K562 (cell line): Measurements from ENCODE around the gene NDUFA5. TPM values are rescaled to one million over a fixed set of nuclear protein-coding genes. Genes with fewer than 3 reads are reported as not detected.
A peak's percentile ranks its signal among the peaks of the same experiment; 100 is the strongest.

Experiments
- BRF1 ChIP-seq: IDR thresholded peaks from 3 replicates; pipeline ENCODE4 v1.6.1; 2011; ENCODE audit warnings: borderline replicate concordance, mild to moderate bottlenecking; ENCODE audit not compliant: insufficient read length; ENCODE audit errors: extremely low read depth
- CREM ChIP-seq: IDR thresholded peaks from 2 replicates; pipeline ENCODE4 v1.6.1; 2014; ENCODE audit warnings: antibody characterized with exemption, low read depth
- ETV6 ChIP-seq, 3 experiments: fragments of 150-350 bp in 1 of 3; sonication (generic) in 1 of 3; formaldehyde crosslinking in 1 of 3; IDR thresholded peaks; 2 replicates each; pipeline versions ENCODE4 v1.6.1 to v1.8.0; 2014 to 2022; ENCODE audit warnings: borderline replicate concordance in 2 of 3, low read depth in 2 of 3, antibody characterized with exemption in 1 of 3, low read length in 1 of 3, mild to moderate bottlenecking in 1 of 3, missing genetic modification reagents in 1 of 3
- KLF1 ChIP-seq: fragments of 450-650 bp; IDR thresholded peaks from 2 replicates; pipeline ENCODE4 v1.6.1; 2016; ENCODE audit warnings: missing genetic modification characterization, missing compliant biosample characterization
- MAZ ChIP-seq, 2 experiments: fragments of 450-650 bp in 1 of 2; sonication (generic) in 1 of 2; formaldehyde crosslinking; IDR thresholded peaks in 1 of 2; conservative IDR thresholded peaks in 1 of 2; 2 replicates each; pipeline versions ENCODE4 v1.4.0 to v1.5.0; 2020; ENCODE audit warnings: mild to moderate bottlenecking in 1 of 2, missing genetic modification reagents in 1 of 2
- NELFE ChIP-seq: IDR thresholded peaks from 2 replicates; pipeline ENCODE4 v1.6.1; 2011; ENCODE audit warnings: mild to moderate bottlenecking; ENCODE audit not compliant: insufficient read depth, insufficient read length
- RBM22 ChIP-seq: fragments of 200-400 bp; formaldehyde crosslinking; IDR thresholded peaks from 2 replicates; pipeline ENCODE4 v1.6.1; 2018; ENCODE audit warnings: low read length, low read depth; ENCODE audit not compliant: poor library complexity, severe bottlenecking
- SREBF2 ChIP-seq: sonication (generic); formaldehyde crosslinking; IDR thresholded peaks from 2 replicates; pipeline ENCODE4 v1.4.0; 2020; ENCODE audit warnings: mild to moderate bottlenecking, missing genetic modification reagents
- YY1 ChIP-seq, 3 experiments: IDR thresholded peaks; 2 replicates each; pipeline ENCODE4 v1.6.1; 2011; ENCODE audit warnings: low read length in 2 of 3, mild to moderate bottlenecking in 2 of 3, moderate library complexity in 2 of 3, borderline replicate concordance in 1 of 3, control low read depth in 1 of 3, low read depth in 1 of 3; ENCODE audit not compliant: insufficient read depth in 3 of 3, insufficient replicate concordance in 2 of 3, control insufficient read depth in 1 of 3, insufficient read length in 1 of 3; ENCODE audit errors: extremely low read depth in 1 of 3
- polyA plus RNA-seq, 8 experiments: library from polyadenylated mRNA; depleted of rRNA in 4 of 8; stranded (reverse) in 5 of 8; unstranded in 3 of 8; fragments of >200 nt; fragmentation: Nextera tagmentation in 2 of 8; fragmentation: Illumina TruSeq in 1 of 8; extraction: Ambion mirVana in 2 of 8; extraction: Trizol in 1 of 8; gene quantifications; 2 replicates each; pipeline versions ENCODE4 v1.2.1 to v1.2.3, GENCODE V29; 2011 to 2014; ENCODE audit warnings: inconsistent platforms in 1 of 8, missing spikeins in 1 of 8
- total RNA-seq, 7 experiments: library from RNA; depleted of rRNA in 6 of 7; stranded (reverse); fragments of >200 nt in 6 of 7; fragmentation: Illumina TruSeq in 2 of 7; extraction: Trizol in 2 of 7; gene quantifications; 2 replicates each; pipeline versions ENCODE4 v1.2.1 to v1.2.3, GENCODE V29; 2011 to 2021; ENCODE audit warnings: low replicate concordance in 1 of 7
- TF ChIP-seq, protein P1 (sequence below): fragments of 250-450 bp; sonication (Bioruptor Pico); IDR thresholded peaks from 2 replicates; pipeline ENCODE4 v1.4.0; 2020
- TF ChIP-seq, protein P2 (sequence below): IDR thresholded peaks from 2 replicates; pipeline ENCODE4 v1.6.1; 2012; ENCODE audit warnings: low read depth, low read length, improper control_type of control experiment, borderline replicate concordance
- TF ChIP-seq, protein P3 (sequence below): fragments of 450-650 bp; conservative IDR thresholded peaks from 2 replicates; pipeline ENCODE4 v1.6.1; 2016; ENCODE audit warnings: missing genetic modification characterization, low read depth, mild to moderate bottlenecking, control low read depth, missing compliant biosample characterization
- TF ChIP-seq, protein P4 (sequence below): fragments of 250-450 bp; sonication (Bioruptor Pico); IDR thresholded peaks from 2 replicates; pipeline ENCODE4 v1.8.0; 2022; ENCODE audit warnings: inconsistent platforms, mild to moderate bottlenecking, moderate library complexity, borderline replicate concordance

The NDUFA5 gene
- total and polyA plus RNA-seq, 9 of the 15 experiments (the other 6 are each of a cell fraction or from before 2014, with no cell fraction given): 155 to 677 (median 269) TPM

DNA sequence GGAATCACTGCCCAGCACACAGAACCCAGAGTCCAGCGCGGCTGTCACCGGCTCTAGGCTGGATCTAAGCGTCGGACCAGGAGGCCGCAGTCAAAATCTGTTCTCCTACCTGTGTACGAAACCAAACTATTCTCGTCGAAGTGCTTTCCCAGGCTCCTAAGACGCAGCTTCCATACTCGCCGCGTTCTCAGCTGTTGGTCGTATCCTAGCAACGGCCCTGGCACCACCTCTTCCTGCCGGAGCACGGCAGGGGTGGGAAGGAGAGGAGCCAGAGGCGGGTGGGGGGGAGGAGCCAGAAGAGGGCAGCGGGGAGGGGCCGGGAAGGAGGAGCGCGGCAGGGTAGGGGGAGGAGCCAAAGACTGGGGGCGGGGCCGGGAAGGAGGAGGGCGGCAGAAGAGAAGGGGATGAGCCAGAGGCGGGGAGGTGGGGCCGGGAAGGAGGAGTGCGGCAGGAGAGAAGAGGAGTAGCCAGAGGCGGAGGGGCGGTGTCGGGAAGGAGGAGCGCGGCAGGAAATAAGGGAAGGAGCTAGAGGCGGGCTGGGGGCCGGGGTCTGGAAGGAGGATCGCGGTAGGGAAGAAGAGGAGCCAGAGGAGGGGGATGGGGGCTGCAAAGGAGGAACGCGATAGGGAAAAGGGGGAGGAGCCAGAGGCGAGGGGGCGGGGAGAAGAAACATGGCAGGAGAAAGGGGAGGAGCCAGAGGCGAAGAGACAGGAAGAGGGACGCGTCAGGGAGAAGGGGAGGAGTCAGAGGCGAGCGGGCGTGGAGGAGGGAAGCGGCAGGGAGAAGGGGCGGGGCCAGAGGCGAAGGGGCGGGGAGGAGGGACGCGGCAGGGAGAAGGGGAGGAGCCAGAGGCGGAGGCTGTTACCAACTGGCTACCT, 23.0 kb downstream of the NDUFA5 start, which contains the start of gene IQUB (continued):
- TF ChIP-seq YY1 (IDR thresholded peaks at IDR 0.05; ENCODE audit: borderline replicate concordance in 1 of 3, control insufficient read depth in 1 of 3, extremely low read depth in 1 of 3, insufficient read depth in 3 of 3, insufficient read length in 1 of 3, insufficient replicate concordance in 2 of 3, low read depth in 1 of 3, low read length in 2 of 3): peak in 2 of 3 experiments; percentile 72 to 86
- no peak for TF ChIP-seq NELFE
- peak; percentile 67 to 87 for TF ChIP-seq MAZ (CRISPR knock-in tag; conservative IDR thresholded peaks at IDR 0.05 in 1 of 2, IDR thresholded peaks at IDR 0.05 in 1 of 2)
- TF ChIP-seq KLF1 (tag): no peak
- TF ChIP-seq ETV6 (IDR thresholded peaks at IDR 0.05; ENCODE audit: borderline replicate concordance in 1 of 2, low read depth in 2 of 2, low read length in 1 of 2): no peak; a peak in 1 of 4 replicates
- TF ChIP-seq ETV6 (CRISPR knock-in tag; IDR thresholded peaks at IDR 0.05; ENCODE audit: borderline replicate concordance): no peak
- TF ChIP-seq, protein P1, sequence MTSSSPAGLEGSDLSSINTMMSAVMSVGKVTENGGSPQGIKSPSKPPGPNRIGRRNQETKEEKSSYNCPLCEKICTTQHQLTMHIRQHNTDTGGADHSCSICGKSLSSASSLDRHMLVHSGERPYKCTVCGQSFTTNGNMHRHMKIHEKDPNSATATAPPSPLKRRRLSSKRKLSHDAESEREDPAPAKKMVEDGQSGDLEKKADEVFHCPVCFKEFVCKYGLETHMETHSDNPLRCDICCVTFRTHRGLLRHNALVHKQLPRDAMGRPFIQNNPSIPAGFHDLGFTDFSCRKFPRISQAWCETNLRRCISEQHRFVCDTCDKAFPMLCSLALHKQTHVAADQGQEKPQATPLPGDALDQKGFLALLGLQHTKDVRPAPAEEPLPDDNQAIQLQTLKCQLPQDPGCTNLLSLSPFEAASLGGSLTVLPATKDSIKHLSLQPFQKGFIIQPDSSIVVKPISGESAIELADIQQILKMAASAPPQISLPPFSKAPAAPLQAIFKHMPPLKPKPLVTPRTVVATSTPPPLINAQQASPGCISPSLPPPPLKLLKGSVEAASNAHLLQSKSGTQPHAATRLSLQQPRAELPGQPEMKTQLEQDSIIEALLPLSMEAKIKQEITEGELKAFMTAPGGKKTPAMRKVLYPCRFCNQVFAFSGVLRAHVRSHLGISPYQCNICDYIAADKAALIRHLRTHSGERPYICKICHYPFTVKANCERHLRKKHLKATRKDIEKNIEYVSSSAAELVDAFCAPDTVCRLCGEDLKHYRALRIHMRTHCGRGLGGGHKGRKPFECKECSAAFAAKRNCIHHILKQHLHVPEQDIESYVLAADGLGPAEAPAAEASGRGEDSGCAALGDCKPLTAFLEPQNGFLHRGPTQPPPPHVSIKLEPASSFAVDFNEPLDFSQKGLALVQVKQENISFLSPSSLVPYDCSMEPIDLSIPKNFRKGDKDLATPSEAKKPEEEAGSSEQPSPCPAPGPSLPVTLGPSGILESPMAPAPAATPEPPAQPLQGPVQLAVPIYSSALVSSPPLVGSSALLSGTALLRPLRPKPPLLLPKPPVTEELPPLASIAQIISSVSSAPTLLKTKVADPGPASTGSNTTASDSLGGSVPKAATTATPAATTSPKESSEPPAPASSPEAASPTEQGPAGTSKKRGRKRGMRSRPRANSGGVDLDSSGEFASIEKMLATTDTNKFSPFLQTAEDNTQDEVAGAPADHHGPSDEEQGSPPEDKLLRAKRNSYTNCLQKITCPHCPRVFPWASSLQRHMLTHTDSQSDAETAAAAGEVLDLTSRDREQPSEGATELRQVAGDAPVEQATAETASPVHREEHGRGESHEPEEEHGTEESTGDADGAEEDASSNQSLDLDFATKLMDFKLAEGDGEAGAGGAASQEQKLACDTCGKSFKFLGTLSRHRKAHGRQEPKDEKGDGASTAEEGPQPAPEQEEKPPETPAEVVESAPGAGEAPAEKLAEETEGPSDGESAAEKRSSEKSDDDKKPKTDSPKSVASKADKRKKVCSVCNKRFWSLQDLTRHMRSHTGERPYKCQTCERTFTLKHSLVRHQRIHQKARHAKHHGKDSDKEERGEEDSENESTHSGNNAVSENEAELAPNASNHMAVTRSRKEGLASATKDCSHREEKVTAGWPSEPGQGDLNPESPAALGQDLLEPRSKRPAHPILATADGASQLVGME (CRISPR knock-in tag): no peak
- TF ChIP-seq SREBF2 (CRISPR knock-in tag): no peak
- peak; percentile 84 for TF ChIP-seq CREM
- TF ChIP-seq, protein P2, sequence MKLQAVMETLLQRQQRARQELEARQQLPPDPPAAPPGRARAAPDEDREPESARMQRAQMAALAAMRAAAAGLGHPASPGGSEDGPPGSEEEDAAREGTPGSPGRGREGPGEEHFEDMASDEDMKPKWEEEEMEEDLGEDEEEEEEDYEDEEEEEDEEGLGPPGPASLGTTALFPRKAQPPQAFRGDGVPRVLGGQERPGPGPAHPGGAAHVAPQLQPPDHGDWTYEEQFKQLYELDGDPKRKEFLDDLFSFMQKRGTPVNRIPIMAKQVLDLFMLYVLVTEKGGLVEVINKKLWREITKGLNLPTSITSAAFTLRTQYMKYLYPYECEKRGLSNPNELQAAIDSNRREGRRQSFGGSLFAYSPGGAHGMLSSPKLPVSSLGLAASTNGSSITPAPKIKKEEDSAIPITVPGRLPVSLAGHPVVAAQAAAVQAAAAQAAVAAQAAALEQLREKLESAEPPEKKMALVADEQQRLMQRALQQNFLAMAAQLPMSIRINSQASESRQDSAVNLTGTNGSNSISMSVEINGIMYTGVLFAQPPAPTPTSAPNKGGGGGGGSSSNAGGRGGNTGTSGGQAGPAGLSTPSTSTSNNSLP: no peak
- TF ChIP-seq RBM22: no peak
- TF ChIP-seq, protein P3, sequence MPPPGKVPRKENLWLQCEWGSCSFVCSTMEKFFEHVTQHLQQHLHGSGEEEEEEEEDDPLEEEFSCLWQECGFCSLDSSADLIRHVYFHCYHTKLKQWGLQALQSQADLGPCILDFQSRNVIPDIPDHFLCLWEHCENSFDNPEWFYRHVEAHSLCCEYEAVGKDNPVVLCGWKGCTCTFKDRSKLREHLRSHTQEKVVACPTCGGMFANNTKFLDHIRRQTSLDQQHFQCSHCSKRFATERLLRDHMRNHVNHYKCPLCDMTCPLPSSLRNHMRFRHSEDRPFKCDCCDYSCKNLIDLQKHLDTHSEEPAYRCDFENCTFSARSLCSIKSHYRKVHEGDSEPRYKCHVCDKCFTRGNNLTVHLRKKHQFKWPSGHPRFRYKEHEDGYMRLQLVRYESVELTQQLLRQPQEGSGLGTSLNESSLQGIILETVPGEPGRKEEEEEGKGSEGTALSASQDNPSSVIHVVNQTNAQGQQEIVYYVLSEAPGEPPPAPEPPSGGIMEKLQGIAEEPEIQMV (tag): no peak
- no peak for TF ChIP-seq BRF1
- TF ChIP-seq, protein P4, sequence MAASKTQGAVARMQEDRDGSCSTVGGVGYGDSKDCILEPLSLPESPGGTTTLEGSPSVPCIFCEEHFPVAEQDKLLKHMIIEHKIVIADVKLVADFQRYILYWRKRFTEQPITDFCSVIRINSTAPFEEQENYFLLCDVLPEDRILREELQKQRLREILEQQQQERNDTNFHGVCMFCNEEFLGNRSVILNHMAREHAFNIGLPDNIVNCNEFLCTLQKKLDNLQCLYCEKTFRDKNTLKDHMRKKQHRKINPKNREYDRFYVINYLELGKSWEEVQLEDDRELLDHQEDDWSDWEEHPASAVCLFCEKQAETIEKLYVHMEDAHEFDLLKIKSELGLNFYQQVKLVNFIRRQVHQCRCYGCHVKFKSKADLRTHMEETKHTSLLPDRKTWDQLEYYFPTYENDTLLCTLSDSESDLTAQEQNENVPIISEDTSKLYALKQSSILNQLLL: no peak
